ENCODE results near the gene RASGRP3. TPM values are rescaled to one million over a fixed set of nuclear protein-coding genes. Genes with fewer than 3 reads are reported as not detected.

RASGRP3 gene
- total and polyA plus RNA-seq, 9 of the 15 experiments (the other 6 are each of a cell fraction or from before 2014, with no cell fraction given), result 0.18 to 1.7 (median 1.2) TPM

- no peak overlapping the region for H3K27ac ChIP-seq (ENCODE audit: extremely low read depth, low read depth, low read length)
- H3K9me3 ChIP-seq (replicated peaks; ENCODE audit: control insufficient read depth, insufficient read depth, low read depth, low read length), result no peaks in the 10 kb centered on the region
- BruUV-seq (replicated peaks), result no TSS peak
- H3K4me1 ChIP-seq (replicated peaks in 1 of 2; ENCODE audit: control insufficient read depth in 2 of 2, insufficient read depth in 2 of 2, low read length in 2 of 2), result no peaks in the 10 kb centered on the region
- no peak overlapping the region for H3K4me2 ChIP-seq (ENCODE audit: insufficient read depth, low read length)
- no peak for TF ChIP-seq RCOR1 (IDR thresholded peaks at IDR 0.05; ENCODE audit: borderline replicate concordance in 1 of 2, low read depth in 2 of 2, low read length in 2 of 2)
- TF ChIP-seq CEBPG (CRISPR knock-in tag; IDR thresholded peaks at IDR 0.05), result no peak
- peak in 1 of 2 experiments; percentile 34; a peak in 1 of 4 replicates for TF ChIP-seq CEBPG (tag; conservative IDR thresholded peaks at IDR 0.05 in 1 of 2, IDR thresholded peaks at IDR 0.05 in 1 of 2)
- no peak overlapping the region for H2AFZ ChIP-seq (ENCODE audit: low read depth, low read length)
- H4K20me1 ChIP-seq (replicated peaks; ENCODE audit: control insufficient read depth, insufficient read depth, low read length), result no peaks in the 10 kb centered on the region
- FAIRE-seq (no peak), ATAC-seq (no peak), DNase-seq (ENCODE audit: extremely low read depth in 1 of 4, low spot score in 3 of 4) (no peak)
- H3K4me3 ChIP-seq, result no peak overlapping the region
- H3K27me3 ChIP-seq (ENCODE audit: control insufficient read depth in 2 of 2, insufficient read depth in 2 of 2, low read length in 2 of 2), result peaks cover 0 to 11% of the 10 kb centered on the region in 2 experiments
- no peak overlapping the region for H3K9ac ChIP-seq (ENCODE audit: insufficient read depth in 1 of 2, low read depth in 2 of 2, low read length in 2 of 2)
- ChIA-PET CTCF (ENCODE audit: low intra/inter-chr PET ratio) (no interaction called here), POLR2A (interaction anchor here (1.3 kb wide), 1 partner anchor 22 kb away, joined by 4 read pairs; no protein-coding TSS in a partner anchor)
- 0% methylated on average over 1 of the region's 1 CpG for WGBS (ENCODE audit: insufficient coverage, low coverage, missing lambda C conversion rate)
- no peaks in the 10 kb centered on the region for H3K9me1 ChIP-seq (ENCODE audit: control insufficient read depth, insufficient read depth, low read length)
- H3K79me2 ChIP-seq (ENCODE audit: control insufficient read depth, insufficient read depth, low read length), result no peaks in the 10 kb centered on the region
- in situ Hi-C loops (cut with MboI), result no loop called here
- intact Hi-C loops (cut with micrococcal nuclease), result no loop called here
- H3K36me3 ChIP-seq (ENCODE audit: control insufficient read depth, insufficient read depth, low read length), result no peaks in the 10 kb centered on the region
Observed at GRCh38 chr2:33503002-33503401, 26.6 kb downstream of the RASGRP3 start.

- POLR2A ChIA-PET, result interaction anchor here (0.5 kb wide), 1 partner anchor 54 kb away, joined by 3 read pairs; no protein-coding TSS in a partner anchor
- H3K9me3 ChIP-seq (replicated peaks; ENCODE audit: control insufficient read depth, insufficient read depth, low read depth, low read length), result no peaks in the 10 kb centered on the region
- no peaks in the 10 kb centered on the region for H3K36me3 ChIP-seq (ENCODE audit: control insufficient read depth, insufficient read depth, low read length)
- FAIRE-seq (no peak), DNase-seq (ENCODE audit: extremely low read depth in 1 of 4, low spot score in 3 of 4) (no peak), ATAC-seq (no peak)
- CTCF ChIA-PET (ENCODE audit: low intra/inter-chr PET ratio), result no interaction called here
- WGBS (ENCODE audit: insufficient coverage, low coverage, missing lambda C conversion rate), result 0% methylated on average over 1 of the region's 1 CpG
- intact Hi-C loops (cut with micrococcal nuclease), result no loop called here
- in situ Hi-C loops (cut with MboI), result no loop called here
- no peak overlapping the region for H3K9ac ChIP-seq (ENCODE audit: insufficient read depth in 1 of 2, low read depth in 2 of 2, low read length in 2 of 2)
- BruUV-seq (replicated peaks), result no TSS peak
- H2AFZ ChIP-seq (ENCODE audit: low read depth, low read length), result no peak overlapping the region
- H3K27ac ChIP-seq (ENCODE audit: extremely low read depth, low read depth, low read length), result no peak overlapping the region
- no peaks in the 10 kb centered on the region for H4K20me1 ChIP-seq (replicated peaks; ENCODE audit: control insufficient read depth, insufficient read depth, low read length)
- H3K9me1 ChIP-seq (ENCODE audit: control insufficient read depth, insufficient read depth, low read length), result no peaks in the 10 kb centered on the region
- H3K4me2 ChIP-seq (ENCODE audit: insufficient read depth, low read length), result no peak overlapping the region
- no peak overlapping the region for H3K4me3 ChIP-seq
- TF ChIP-seq DDX20 (tag; IDR thresholded peaks at IDR 0.05; ENCODE audit: low read depth), result no peak
- no peak for TF ChIP-seq ETV5 (CRISPR knock-in tag; IDR thresholded peaks at IDR 0.05; ENCODE audit: low read depth)
- no peaks in the 10 kb centered on the region for H3K4me1 ChIP-seq (replicated peaks in 1 of 2; ENCODE audit: control insufficient read depth in 2 of 2, insufficient read depth in 2 of 2, low read length in 2 of 2)
- H3K27me3 ChIP-seq (ENCODE audit: control insufficient read depth in 2 of 2, insufficient read depth in 2 of 2, low read length in 2 of 2), result peaks cover 0 to 7% of the 10 kb centered on the region in 2 experiments; a peak in 4 of 5 replicates
- no peaks in the 10 kb centered on the region for H3K79me2 ChIP-seq (ENCODE audit: control insufficient read depth, insufficient read depth, low read length)
Observed at GRCh38 chr2:33505966-33506365, 29.5 kb downstream of the RASGRP3 start.

All from K562 (cell line).